ENCODE measurements around the gene DCBLD2. TPM values are rescaled to one million over a fixed set of nuclear protein-coding genes. Genes with fewer than 3 reads are reported as not detected.
A peak's percentile ranks its signal among the peaks of the same experiment; 100 is the strongest.

Gene DCBLD2
- total RNA-seq, 4 donors from 2014 or later, result 9.8 to 23.7 (median 19.0) TPM

GRCh38 chr3:98763076-98763475 lies 138.4 kb downstream of the DCBLD2 start, which contains the start of gene ST3GAL6:
Gene ST3GAL6 (plus strand): TSS chr3:98763340. CDS start chr3:98768441, 5,101 bp downstream.
- Histone ChIP-seq H3K4me3 (peak within 1 kb of the TSS; percentile 7), H3K27ac (peak within 1 kb of the TSS; percentile 15), H3K36me3 (no peaks in the 10 kb centered on the region), H3K9me3 (no peaks in the 10 kb centered on the region), H3K4me1 (peaks cover 35% of the 10 kb centered on the region), H3K27me3 (no peaks in the 10 kb centered on the region)
- DNase-seq (ENCODE audit: low spot score in 2 of 2), result no peak
- TF ChIP-seq EP300 (IDR thresholded peaks at IDR 0.05) (no peak), POLR2AphosphoS5 (IDR thresholded peaks at IDR 0.05) (no peak), CTCF (IDR thresholded peaks at IDR 0.05) (no peak), POLR2A (IDR thresholded peaks at IDR 0.05) (no peak)
- WGBS, result 33% methylated on average over 1 of the region's 1 CpG

- H3K27ac ChIP-seq, result peak overlapping the region; percentile 25
- WGBS, result 78% methylated on average over 2 of the region's 2 CpGs
- no peak overlapping the region for H3K4me3 ChIP-seq
- DNase-seq (ENCODE audit: low spot score in 2 of 2), result no peak
- H3K4me1 ChIP-seq, result peaks cover 27% of the 10 kb centered on the region
- no peaks in the 10 kb centered on the region for H3K27me3 ChIP-seq
- TF ChIP-seq POLR2A (IDR thresholded peaks at IDR 0.05) (no peak), CTCF (IDR thresholded peaks at IDR 0.05) (no peak), EP300 (IDR thresholded peaks at IDR 0.05) (no peak)
- no peaks in the 10 kb centered on the region for H3K9me3 ChIP-seq
- H3K36me3 ChIP-seq, result no peaks in the 10 kb centered on the region
These were observed 139.8 kb downstream of the DCBLD2 start for GRCh38 chr3:98761643-98762229.

- TF ChIP-seq POLR2AphosphoS5 (IDR thresholded peaks at IDR 0.05) (no peak), POLR2A (IDR thresholded peaks at IDR 0.05) (no peak), CTCF (IDR thresholded peaks at IDR 0.05) (no peak)
- DNase-seq (ENCODE audit: low spot score in 2 of 2), result no peak
- Histone ChIP-seq H3K4me3 (no peak overlapping the region), H3K27me3 (no peaks in the 10 kb centered on the region), H3K36me3 (no peaks in the 10 kb centered on the region), H3K9me3 (no peaks in the 10 kb centered on the region), H3K27ac (no peak overlapping the region), H3K4me1 (peaks cover 23% of the 10 kb centered on the region)
- WGBS, result 88% methylated on average over 2 of the region's 2 CpGs
These were observed 141.9 kb downstream of the DCBLD2 start for GRCh38 chr3:98759629-98760028.

- no peak overlapping the region for H3K4me3 ChIP-seq
- no peak overlapping the region for H3K27ac ChIP-seq
- DNase-seq (ENCODE audit: low spot score in 2 of 2), result no peak
- no peaks in the 10 kb centered on the region for H3K4me1 ChIP-seq
- no peaks in the 10 kb centered on the region for H3K27me3 ChIP-seq
- H3K36me3 ChIP-seq, result no peaks in the 10 kb centered on the region
- WGBS, result 71% methylated on average over 4 of the region's 4 CpGs
- H3K9me3 ChIP-seq, result no peaks in the 10 kb centered on the region
- TF ChIP-seq CTCF (IDR thresholded peaks at IDR 0.05) (no peak), POLR2A (IDR thresholded peaks at IDR 0.05) (no peak), POLR2AphosphoS5 (IDR thresholded peaks at IDR 0.05) (no peak), EP300 (IDR thresholded peaks at IDR 0.05) (no peak)
These were observed 145.9 kb downstream of the DCBLD2 start for GRCh38 chr3:98755601-98756000.

GRCh38 chr3:98754483-98754882 lies 147.0 kb downstream of the DCBLD2 start:
- Histone ChIP-seq H3K4me3 (no peak overlapping the region), H3K27me3 (no peaks in the 10 kb centered on the region), H3K27ac (no peak overlapping the region), H3K9me3 (no peaks in the 10 kb centered on the region), H3K36me3 (no peaks in the 10 kb centered on the region), H3K4me1 (no peaks in the 10 kb centered on the region)
- 66% methylated on average over 3 of the region's 3 CpGs for WGBS
- no peak for DNase-seq (ENCODE audit: low spot score in 2 of 2)
- TF ChIP-seq CTCF (IDR thresholded peaks at IDR 0.05) (no peak), POLR2A (IDR thresholded peaks at IDR 0.05) (no peak), POLR2AphosphoS5 (IDR thresholded peaks at IDR 0.05) (no peak), EP300 (IDR thresholded peaks at IDR 0.05) (no peak)

Data from suprapubic skin (tissue), 4 donors.